CD14-positive monocyte (primary cell): ENCODE data around the gene TSNAX. TPM values are rescaled to one million over a fixed set of nuclear protein-coding genes. Genes with fewer than 3 reads are reported as not detected.

Experiments used
- DNase-seq, 3 donors: peaks; one replicate each; pipeline ENCODE4 v3.0.0-alpha.2; 2011 to 2022
- H2AFZ ChIP-seq: 2 replicates; pipeline ENCODE4 v1.6.0; 2012; ENCODE audit warnings: mild to moderate bottlenecking, low read depth, low read length, inconsistent platforms; ENCODE audit not compliant: insufficient read depth, poor library complexity, severe bottlenecking
- H3K27ac ChIP-seq, 2 donors: 1 replicate in 1 of 2; 2 replicates in 1 of 2; pipeline ENCODE4 v1.5.1; 2012 to 2013; ENCODE audit warnings: low read length in 2 of 2, control low read depth in 1 of 2, inconsistent platforms in 1 of 2, low read depth in 1 of 2, mild to moderate bottlenecking in 1 of 2
- H3K27me3 ChIP-seq, 2 donors: one replicate each; pipeline versions ENCODE4 v1.6.0 to v1.6.1; 2011 to 2013; ENCODE audit warnings: low read length in 2 of 2; ENCODE audit not compliant: control insufficient read depth in 2 of 2, insufficient read depth in 2 of 2
- H3K36me3 ChIP-seq, 2 donors: replicated peaks in 1 of 2; 1 replicate in 1 of 2; 2 replicates in 1 of 2; pipeline versions ENCODE4 v1.5.1 to v1.6.1; 2012 to 2013; ENCODE audit warnings: low read length in 2 of 2, control low read depth in 1 of 2, inconsistent platforms in 1 of 2, mild to moderate bottlenecking in 1 of 2; ENCODE audit not compliant: insufficient read depth in 2 of 2, control insufficient read depth in 1 of 2
- H3K4me1 ChIP-seq, 2 donors: 1 replicate in 1 of 2; 2 replicates in 1 of 2; pipeline versions ENCODE4 v1.5.1 to v1.6.1; 2012 to 2013; ENCODE audit warnings: low read length in 2 of 2, control low read depth in 1 of 2, inconsistent platforms in 1 of 2, mild to moderate bottlenecking in 1 of 2, moderate library complexity in 1 of 2; ENCODE audit not compliant: insufficient read depth in 2 of 2, control insufficient read depth in 1 of 2
- H3K4me2 ChIP-seq: replicated peaks from 2 replicates; pipeline ENCODE3; 2012; ENCODE audit warnings: low read length, moderate library complexity, mild to moderate bottlenecking; ENCODE audit not compliant: poor library complexity, severe bottlenecking; ENCODE audit errors: extremely low read depth
- H3K4me3 ChIP-seq, 3 experiments: fragments of 200-600 bp in 1 of 3; sonication (generic) in 1 of 3; replicated peaks in 1 of 3; 1 replicate in 2 of 3; 2 replicates in 1 of 3; pipeline ENCODE4 v1.5.1; 2011 to 2013; ENCODE audit warnings: low read length in 3 of 3, mild to moderate bottlenecking in 3 of 3, control low read depth in 2 of 3, low read depth in 2 of 3, inconsistent platforms in 1 of 3, moderate library complexity in 1 of 3
- H3K79me2 ChIP-seq: 2 replicates; pipeline ENCODE4 v1.6.0; 2012; ENCODE audit warnings: mild to moderate bottlenecking, control low read depth, inconsistent platforms, low read length, moderate library complexity; ENCODE audit not compliant: insufficient read depth
- H3K9ac ChIP-seq: 2 replicates; pipeline ENCODE4 v1.6.0; 2017; ENCODE audit warnings: low read length, mild to moderate bottlenecking; ENCODE audit not compliant: insufficient read depth, poor library complexity, severe bottlenecking
- H3K9me3 ChIP-seq, 2 donors: replicated peaks in 1 of 2; 1 replicate in 1 of 2; 2 replicates in 1 of 2; pipeline versions ENCODE4 v1.5.1 to v1.6.1; 2012 to 2013; ENCODE audit warnings: low read length in 2 of 2, control low read depth in 1 of 2; ENCODE audit not compliant: control insufficient read depth in 1 of 2, insufficient read depth in 1 of 2
- H4K20me1 ChIP-seq: 2 replicates; pipeline ENCODE4 v1.6.0; 2012; ENCODE audit warnings: mild to moderate bottlenecking, low read length, control low read depth, moderate library complexity; ENCODE audit not compliant: insufficient read depth
- H3K27ac Mint-ChIP-seq, 7 donors: one replicate each; pipeline ENCODE4 v1.8.0; 2020; ENCODE audit warnings: mild to moderate bottlenecking in 7 of 7, mixed read lengths in 7 of 7, moderate library complexity in 6 of 7, inconsistent platforms in 2 of 7
- H3K27me3 Mint-ChIP-seq, 3 donors: one replicate each; pipeline ENCODE4 v1.8.0; 2021 to 2022; ENCODE audit warnings: low read depth in 3 of 3, mild to moderate bottlenecking in 3 of 3, mixed read lengths in 3 of 3, moderate library complexity in 3 of 3, inconsistent platforms in 1 of 3
- H3K36me3 Mint-ChIP-seq, 2 donors: one replicate each; pipeline ENCODE4 v1.8.0; 2020; ENCODE audit warnings: mixed read lengths in 2 of 2, inconsistent platforms in 1 of 2, mild to moderate bottlenecking in 1 of 2
- H3K4me1 Mint-ChIP-seq: one replicate; pipeline ENCODE4 v1.8.0; 2020; ENCODE audit warnings: mild to moderate bottlenecking, mixed read lengths
- H3K4me3 Mint-ChIP-seq, 2 donors: one replicate each; pipeline ENCODE4 v1.8.0; 2020; ENCODE audit warnings: mild to moderate bottlenecking in 2 of 2, mixed read lengths in 2 of 2, moderate library complexity in 1 of 2
- H3K9me3 Mint-ChIP-seq, 7 donors: one replicate each; pipeline ENCODE4 v1.8.0; 2020 to 2022; ENCODE audit warnings: mixed read lengths in 7 of 7, mild to moderate bottlenecking in 6 of 7, moderate library complexity in 6 of 7, inconsistent platforms in 2 of 7
- WGBS: methylation state at CpG from one replicate; pipeline ENCODE4 v1.1.5; 2013; ENCODE audit warnings: missing lambda C conversion rate; ENCODE audit not compliant: insufficient coverage; 5-methylcytosine and 5-hydroxymethylcytosine counted together
- intact Hi-C, 2 donors: fragments of 100-400 bp; cut with micrococcal nuclease; formaldehyde crosslinking; loops; one replicate each; pipeline versions ENCODE4 v1.15.0 to v1.15.1; 2023
- polyA plus RNA-seq, 3 donors: library from polyadenylated mRNA; depleted of rRNA in 1 of 3; unstranded in 2 of 3; stranded (reverse) in 1 of 3; fragments of 300-500 nt in 2 of 3; fragments of >200 nt in 1 of 3; fragmentation: Illumina TruSeq in 2 of 3; gene quantifications; 1 replicate in 2 of 3; 2 replicates in 1 of 3; pipeline ENCODE4 v1.2.3, GENCODE V29; 2012 to 2021
- TF ChIP-seq, protein P1 (sequence below): fragments of 200-600 bp; IDR thresholded peaks from one replicate; pipeline ENCODE4 v1.8.0; 2022; ENCODE audit warnings: antibody characterized with exemption, mild to moderate bottlenecking

Gene TSNAX
- polyA plus RNA-seq, 3 donors = 15.6 to 86.9 (median 82.0) TPM

DNA sequence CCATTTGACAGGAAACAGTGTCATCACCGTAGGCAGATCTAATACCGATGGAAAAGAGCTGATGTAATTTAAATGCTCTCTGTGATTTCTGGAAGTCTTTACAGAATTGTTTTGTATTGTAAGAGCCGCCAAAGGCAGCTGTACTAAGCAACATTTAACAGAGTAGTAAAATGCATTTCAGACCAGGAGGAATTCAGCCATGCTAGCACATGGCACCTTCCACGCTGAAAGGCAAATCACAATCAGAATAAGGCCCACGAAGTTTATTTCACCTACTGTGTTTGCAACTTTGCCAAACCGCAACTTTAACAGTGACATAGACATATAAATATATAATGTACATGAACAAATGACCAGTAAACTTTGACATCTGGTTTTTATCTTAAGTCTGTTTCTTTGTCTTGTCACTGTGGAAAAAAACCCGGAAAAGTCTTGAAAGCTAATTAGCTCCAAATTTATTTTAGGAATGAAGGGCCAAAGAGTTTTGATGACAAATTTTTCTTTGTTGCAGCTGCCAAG lies 72.0 kb downstream of the TSNAX start:
- Histone ChIP-seq H3K27me3 (no peaks in the 10 kb centered on the region), H3K27ac (no peak overlapping the region), H3K79me2 (no peaks in the 10 kb centered on the region), H3K9ac (no peak overlapping the region), H3K4me2 (no peak overlapping the region), H4K20me1 (no peaks in the 10 kb centered on the region), H3K9me3 (no peaks in the 10 kb centered on the region), H3K36me3 (no peaks in the 10 kb centered on the region), H2AFZ (no peak overlapping the region), H3K4me1 (peaks cover 10 to 11% of the 10 kb centered on the region in 2 donors), H3K4me3 (no peak overlapping the region)
- no peak overlapping the region for H3K4me3 Mint-ChIP-seq
- TF ChIP-seq, protein P1, sequence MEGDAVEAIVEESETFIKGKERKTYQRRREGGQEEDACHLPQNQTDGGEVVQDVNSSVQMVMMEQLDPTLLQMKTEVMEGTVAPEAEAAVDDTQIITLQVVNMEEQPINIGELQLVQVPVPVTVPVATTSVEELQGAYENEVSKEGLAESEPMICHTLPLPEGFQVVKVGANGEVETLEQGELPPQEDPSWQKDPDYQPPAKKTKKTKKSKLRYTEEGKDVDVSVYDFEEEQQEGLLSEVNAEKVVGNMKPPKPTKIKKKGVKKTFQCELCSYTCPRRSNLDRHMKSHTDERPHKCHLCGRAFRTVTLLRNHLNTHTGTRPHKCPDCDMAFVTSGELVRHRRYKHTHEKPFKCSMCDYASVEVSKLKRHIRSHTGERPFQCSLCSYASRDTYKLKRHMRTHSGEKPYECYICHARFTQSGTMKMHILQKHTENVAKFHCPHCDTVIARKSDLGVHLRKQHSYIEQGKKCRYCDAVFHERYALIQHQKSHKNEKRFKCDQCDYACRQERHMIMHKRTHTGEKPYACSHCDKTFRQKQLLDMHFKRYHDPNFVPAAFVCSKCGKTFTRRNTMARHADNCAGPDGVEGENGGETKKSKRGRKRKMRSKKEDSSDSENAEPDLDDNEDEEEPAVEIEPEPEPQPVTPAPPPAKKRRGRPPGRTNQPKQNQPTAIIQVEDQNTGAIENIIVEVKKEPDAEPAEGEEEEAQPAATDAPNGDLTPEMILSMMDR = no peak
- H3K36me3 Mint-ChIP-seq = no peaks in the 10 kb centered on the region
- 77% methylated on average over 4 of the region's 7 CpGs for WGBS
- H3K9me3 Mint-ChIP-seq = peaks cover 0 to 3% (median 0%) of the 10 kb centered on the region in 7 donors
- DNase-seq = no peak
- peaks cover 10% of the 10 kb centered on the region for H3K4me1 Mint-ChIP-seq
- no peak overlapping the region for H3K27ac Mint-ChIP-seq
- peaks cover 0 to 4% (median 1%) of the 10 kb centered on the region in 3 donors for H3K27me3 Mint-ChIP-seq
- intact Hi-C loops = no loop called here

DNA sequence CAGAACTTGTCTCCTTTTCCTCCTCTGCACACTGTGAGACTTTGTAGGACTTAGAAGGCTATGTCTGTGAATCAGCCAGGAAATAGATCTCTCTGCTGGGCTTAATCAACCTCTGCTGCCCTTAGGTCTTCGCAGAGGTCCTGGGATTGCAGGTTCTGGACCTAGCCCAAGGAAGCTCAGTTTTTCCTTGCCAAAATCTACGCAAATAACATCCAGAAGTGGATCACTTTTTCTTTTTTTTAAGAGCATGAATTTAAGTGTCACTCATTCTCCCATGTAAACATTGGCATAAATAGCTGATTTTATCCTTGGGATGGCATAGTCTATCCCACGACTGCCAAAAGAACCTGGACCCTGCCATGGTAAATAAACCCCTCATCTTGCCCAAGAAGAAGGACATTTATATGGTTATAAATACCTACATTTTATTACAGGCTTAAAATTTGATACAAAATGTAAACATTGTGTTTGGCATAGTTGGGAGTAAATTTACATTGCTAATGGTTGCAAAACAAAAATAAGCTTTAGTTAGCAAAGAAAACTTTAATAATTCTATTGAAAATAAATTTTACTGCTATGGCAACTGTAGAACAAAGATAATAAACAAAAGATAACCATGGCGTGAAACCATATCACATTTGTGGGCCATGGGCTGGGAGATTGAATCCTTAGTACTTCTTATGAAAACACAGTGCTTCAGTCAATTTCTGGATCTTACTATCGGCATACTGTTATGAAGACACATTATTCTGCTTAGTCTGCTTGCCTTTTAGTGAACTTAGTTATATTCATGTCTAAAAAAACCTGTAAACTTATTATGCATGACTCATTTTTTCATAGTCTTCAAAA lies 73.6 kb downstream of the TSNAX start:
- H3K27ac Mint-ChIP-seq = no peak overlapping the region
- Histone ChIP-seq H4K20me1 (no peaks in the 10 kb centered on the region), H3K4me3 (no peak overlapping the region), H3K9ac (no peak overlapping the region), H3K27ac (no peak overlapping the region), H2AFZ (no peak overlapping the region), H3K27me3 (no peaks in the 10 kb centered on the region), H3K4me1 (peaks cover 25 to 26% of the 10 kb centered on the region in 2 donors), H3K79me2 (no peaks in the 10 kb centered on the region), H3K9me3 (no peaks in the 10 kb centered on the region), H3K36me3 (no peaks in the 10 kb centered on the region), H3K4me2 (no peak overlapping the region)
- peaks cover 0 to 3% (median 0%) of the 10 kb centered on the region in 7 donors for H3K9me3 Mint-ChIP-seq
- TF ChIP-seq, protein P1 = no peak
- no peaks in the 10 kb centered on the region for H3K36me3 Mint-ChIP-seq
- H3K4me3 Mint-ChIP-seq = no peak overlapping the region
- peaks cover 0 to 4% (median 1%) of the 10 kb centered on the region in 3 donors for H3K27me3 Mint-ChIP-seq
- no peak for DNase-seq
- H3K4me1 Mint-ChIP-seq = peaks cover 25% of the 10 kb centered on the region
- intact Hi-C loops = no loop called here
- WGBS = 100% methylated on average over 1 of the region's 5 CpGs
